ENCODE results near the gene FGD4.

- no peak for TF ChIP-seq ARNTL (CRISPR knock-in tag; IDR thresholded peaks at IDR 0.05; ENCODE audit: borderline replicate concordance, low read depth)
- TF ChIP-seq RARB (CRISPR knock-in tag; IDR thresholded peaks at IDR 0.05), result no peak
- no peak for TF ChIP-seq GLIS3 (CRISPR knock-in tag; IDR thresholded peaks at IDR 0.05)
- TF ChIP-seq BACH2 (CRISPR knock-in tag; IDR thresholded peaks at IDR 0.05; ENCODE audit: borderline replicate concordance), result no peak
- TF ChIP-seq ZFP30 (CRISPR knock-in tag; IDR thresholded peaks at IDR 0.05), result no peak
- TF ChIP-seq PPARA (CRISPR knock-in tag; IDR thresholded peaks at IDR 0.05; ENCODE audit: borderline replicate concordance), result no peak
- TF ChIP-seq CSRNP3 (CRISPR knock-in tag; IDR thresholded peaks at IDR 0.05), result no peak
- no peak for TF ChIP-seq OSR1 (CRISPR knock-in tag; IDR thresholded peaks at IDR 0.05)
- no peak for TF ChIP-seq ISL1 (CRISPR knock-in tag; IDR thresholded peaks at IDR 0.05)
- TF ChIP-seq ESRRG (CRISPR knock-in tag; IDR thresholded peaks at IDR 0.05), result no peak
- no peak for TF ChIP-seq ZNF8 (CRISPR knock-in tag; IDR thresholded peaks at IDR 0.05)
- no peak for TF ChIP-seq PATZ1 (CRISPR knock-in tag; IDR thresholded peaks at IDR 0.05; ENCODE audit: borderline replicate concordance)
Measured at GRCh38 chr12:32577328-32577727, 178.0 kb downstream of the FGD4 start.

All from SK-N-SH treated with all-trans-retinoic acid at 6 μM for 48 hours (cell line).